ENCODE data around the gene SNX11.
"Not testable (repeated sequence)": the region's sequence is repeated elsewhere in the genome, so short reads cannot be mapped to it uniquely, and the experiment has no call there.

Gene SNX11

GRCh38 chr17:48107137-48108055 is at the start of gene SNX11:
Gene SNX11, plus strand, starts transcription at chr17:48107766. Its CDS starts 4,278 bp downstream, at chr17:48112044.
- peak; percentile 94 for DNase-seq (ENCODE audit: low spot score)

DNA sequence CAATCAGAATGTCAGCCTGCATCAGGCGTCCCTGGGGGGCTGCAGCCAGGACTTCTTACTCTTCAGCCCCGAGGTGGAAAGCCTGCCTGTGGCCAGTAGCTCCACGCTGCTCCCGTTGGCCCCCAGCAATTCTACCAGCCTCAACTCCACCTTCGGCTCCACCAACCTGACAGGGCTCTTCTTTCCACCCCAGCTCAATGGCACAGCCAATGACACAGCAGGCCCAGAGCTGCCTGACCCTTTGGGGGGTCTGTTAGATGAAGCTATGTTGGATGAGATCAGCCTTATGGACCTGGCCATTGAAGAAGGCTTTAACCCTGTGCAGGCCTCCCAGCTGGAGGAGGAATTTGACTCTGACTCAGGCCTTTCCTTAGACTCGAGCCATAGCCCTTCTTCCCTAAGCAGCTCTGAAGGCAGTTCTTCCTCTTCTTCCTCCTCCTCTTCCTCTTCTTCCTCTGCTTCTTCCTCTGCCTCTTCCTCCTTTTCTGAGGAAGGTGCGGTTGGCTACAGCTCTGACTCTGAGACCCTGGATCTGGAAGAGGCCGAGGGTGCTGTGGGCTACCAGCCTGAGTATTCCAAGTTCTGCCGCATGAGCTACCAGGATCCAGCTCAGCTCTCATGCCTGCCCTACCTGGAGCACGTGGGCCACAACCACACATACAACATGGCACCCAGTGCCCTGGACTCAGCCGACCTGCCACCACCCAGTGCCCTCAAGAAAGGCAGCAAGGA is 49.0 kb upstream of the SNX11 start:
- no peak for DNase-seq (ENCODE audit: low spot score)

GRCh38 chr17:48059125-48059668 is 48.4 kb upstream of the SNX11 start:
- no peak for DNase-seq (ENCODE audit: low spot score)

DNA sequence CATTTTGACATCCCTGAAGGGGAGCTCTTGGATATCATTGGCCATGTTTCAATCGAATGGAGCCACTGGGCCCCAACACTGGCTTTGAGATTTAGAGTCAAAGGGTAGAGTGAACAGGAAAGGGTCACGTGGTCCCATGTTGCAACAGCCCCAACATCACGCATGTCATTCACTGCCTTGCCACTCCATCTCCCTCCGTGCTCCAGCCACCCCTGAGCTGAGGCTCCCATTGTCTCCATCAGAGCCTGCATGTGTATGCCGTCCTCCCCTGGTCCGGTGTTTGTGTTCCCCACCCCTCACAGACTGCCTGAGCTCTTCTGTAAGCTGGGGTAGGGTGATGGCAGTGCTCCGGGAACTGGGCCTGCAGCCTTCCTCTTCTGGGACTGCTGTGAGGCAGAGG is 47.3 kb upstream of the SNX11 start:
- no peak for DNase-seq (ENCODE audit: low spot score)

GRCh38 chr17:48062273-48062672 is 45.3 kb upstream of the SNX11 start:
- no peak for DNase-seq (ENCODE audit: low spot score)

DNA sequence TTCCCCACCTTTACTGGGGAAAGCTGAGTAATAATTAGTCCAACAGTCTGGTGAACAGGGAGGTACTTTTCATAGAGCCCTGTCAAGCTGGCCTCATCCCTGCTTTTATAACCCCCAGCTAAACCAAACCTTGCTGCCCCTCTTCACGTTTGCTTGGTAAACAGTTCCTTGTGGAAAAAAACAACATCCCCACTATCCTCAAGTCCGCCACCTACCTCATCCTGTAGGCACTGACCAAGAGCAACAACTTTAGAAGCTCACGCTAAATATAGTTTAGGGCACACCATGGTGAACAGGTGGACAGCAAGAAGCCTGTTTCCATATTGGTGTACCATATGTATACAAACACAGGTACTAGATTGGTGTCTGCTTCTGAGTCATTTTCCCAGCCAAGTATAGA is 42.9 kb upstream of the SNX11 start:
- DNase-seq (ENCODE audit: low spot score) = no peak

- DNase-seq (ENCODE audit: low spot score) = no peak
These were observed 41.4 kb upstream of the SNX11 start for GRCh38 chr17:48066192-48066591.

DNA sequence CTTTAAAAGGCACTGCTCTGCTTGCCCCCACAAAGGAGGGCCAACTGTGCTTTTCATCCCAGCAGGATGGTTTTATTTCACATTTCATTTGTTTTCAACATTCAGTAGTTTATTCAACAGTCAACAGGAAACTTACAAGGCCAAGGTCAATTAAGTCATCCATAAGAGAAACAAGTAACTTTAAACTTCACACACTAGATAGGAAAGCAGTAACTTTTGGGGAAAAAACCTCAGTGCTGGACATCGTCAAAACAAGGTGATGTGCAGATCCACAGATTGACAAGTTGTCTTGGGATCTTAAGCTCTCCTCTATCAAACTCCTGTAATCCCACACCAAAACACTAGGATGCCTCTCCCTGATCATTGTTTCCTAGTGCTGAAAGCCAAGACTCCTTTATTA is 40.9 kb upstream of the SNX11 start:
- DNase-seq (ENCODE audit: low spot score) = no peak

- DNase-seq (ENCODE audit: low spot score) = no peak
These were observed 40.3 kb upstream of the SNX11 start for GRCh38 chr17:48067245-48067644.

- DNase-seq (ENCODE audit: low spot score) = not testable (repeated sequence)
These were observed 39.8 kb upstream of the SNX11 start for GRCh38 chr17:48067808-48068207.

DNA sequence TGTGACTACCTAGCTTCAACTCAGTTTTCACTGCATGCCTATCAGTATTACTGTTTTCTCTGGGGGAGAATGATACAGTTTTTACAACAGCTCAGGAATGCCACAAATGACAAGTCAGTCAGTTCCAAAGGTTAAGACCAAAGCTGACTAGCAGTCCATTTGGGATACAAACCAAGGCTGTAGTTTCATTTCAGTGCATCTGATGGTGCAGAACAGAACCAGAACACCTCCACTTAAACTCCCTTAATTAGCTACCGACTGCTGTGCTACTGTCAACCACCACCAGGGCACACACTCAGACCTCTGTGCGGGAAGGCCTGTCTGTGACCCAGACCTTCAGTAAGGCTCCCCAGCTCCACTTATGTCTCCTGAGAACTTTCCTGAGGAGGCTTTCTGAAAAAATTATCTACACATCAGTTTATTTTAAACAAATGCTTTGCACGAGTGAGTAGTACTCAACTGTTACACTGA is 39.0 kb upstream of the SNX11 start:
- DNase-seq (ENCODE audit: low spot score) = no peak

GRCh38 chr17:48070195-48070594 is 37.4 kb upstream of the SNX11 start:
- DNase-seq (ENCODE audit: low spot score) = no peak

- no peak for DNase-seq (ENCODE audit: low spot score)
These were observed 35.9 kb upstream of the SNX11 start for GRCh38 chr17:48071654-48072053.

- not testable (repeated sequence) for DNase-seq (ENCODE audit: low spot score)
These were observed 34.8 kb upstream of the SNX11 start for GRCh38 chr17:48072811-48073210.

- not testable (repeated sequence) for DNase-seq (ENCODE audit: low spot score)
These were observed 33.9 kb upstream of the SNX11 start for GRCh38 chr17:48073566-48074094.

GRCh38 chr17:48074322-48075081 is 33.1 kb upstream of the SNX11 start:
- DNase-seq (ENCODE audit: low spot score) = peak; percentile 63

DNA sequence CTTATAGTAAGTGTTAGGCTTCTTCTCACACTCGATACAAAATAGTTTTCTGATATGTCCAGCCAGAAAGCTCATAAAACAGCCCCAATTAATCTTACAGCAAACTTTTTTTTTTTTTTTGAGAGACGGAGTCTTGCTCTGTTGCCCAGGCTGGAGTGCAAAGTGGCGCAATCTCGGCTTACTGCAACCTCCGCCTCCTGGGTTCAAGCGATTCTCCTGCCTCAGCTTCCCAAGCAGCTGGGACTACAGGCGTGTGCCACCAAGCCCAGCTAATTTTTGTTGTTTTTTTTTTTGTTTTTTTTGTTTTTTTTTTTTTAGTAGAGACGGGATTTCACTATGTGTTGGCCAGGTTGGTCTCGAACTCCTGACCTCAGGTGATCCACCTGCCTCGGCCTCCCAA is 30.4 kb upstream of the SNX11 start:
- DNase-seq (ENCODE audit: low spot score) = not testable (repeated sequence)

DNA sequence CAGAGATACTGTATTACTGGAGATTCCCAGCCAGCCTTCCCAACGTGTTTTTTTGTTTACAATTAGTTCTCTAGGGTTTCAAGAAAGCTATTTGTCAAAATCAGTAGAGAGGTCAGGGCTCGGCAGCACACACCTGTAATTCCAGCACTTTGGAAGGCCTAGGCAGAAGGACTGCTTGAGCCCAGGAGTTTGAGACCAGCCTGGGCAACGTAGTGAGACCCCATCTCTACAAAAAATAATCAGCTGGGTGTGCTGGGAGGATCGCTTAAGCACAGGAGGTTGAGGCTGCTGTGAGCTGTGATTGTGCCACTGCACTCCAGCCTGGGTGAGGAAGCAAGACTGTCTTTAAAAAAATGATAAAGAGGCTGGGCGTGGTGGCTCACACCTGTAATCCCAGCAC is 25.7 kb upstream of the SNX11 start:
- DNase-seq (ENCODE audit: low spot score) = no peak

GRCh38 chr17:48084932-48085331 is 22.6 kb upstream of the SNX11 start:
- no peak for DNase-seq (ENCODE audit: low spot score)

DNA sequence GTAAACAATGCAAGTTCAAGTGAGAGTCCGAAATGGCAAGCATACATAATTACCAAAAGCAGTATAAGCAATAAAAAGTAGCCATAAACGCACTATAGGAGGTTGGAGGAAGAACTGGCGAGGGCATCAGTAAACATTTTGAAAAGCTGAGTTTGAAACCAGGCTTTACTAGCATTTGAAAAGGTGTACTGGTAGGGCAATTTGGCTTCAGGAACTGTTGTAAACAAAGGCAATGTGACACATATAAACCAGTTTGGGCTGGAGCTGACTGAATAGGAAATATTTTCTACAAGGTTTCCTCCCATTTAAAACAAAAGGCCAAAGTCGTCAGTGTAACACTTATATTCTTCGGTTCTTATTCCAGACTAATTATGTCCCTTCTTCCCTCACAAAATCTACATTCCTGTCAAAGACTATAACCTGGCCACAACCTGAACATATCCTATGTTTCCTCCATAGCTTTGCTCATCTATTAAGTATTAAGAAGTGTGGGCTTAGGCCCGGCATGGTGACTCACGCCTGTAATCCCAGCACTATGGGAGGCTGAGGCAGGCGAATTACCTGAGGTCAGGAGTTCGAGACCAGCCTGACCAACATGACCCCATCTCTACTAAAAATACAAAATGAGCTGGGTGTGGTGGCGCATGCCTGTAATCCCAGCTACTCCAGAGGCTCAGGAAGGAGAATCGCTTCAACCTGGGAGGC is 14.1 kb upstream of the SNX11 start:
- DNase-seq (ENCODE audit: low spot score) = no peak

GRCh38 chr17:48095611-48096010 is 12.0 kb upstream of the SNX11 start:
- DNase-seq (ENCODE audit: low spot score) = no peak
